ENCODE measurements around the gene PRCD. TPM values are rescaled to one million over a fixed set of nuclear protein-coding genes. Genes with fewer than 3 reads are reported as not detected.

Gene PRCD
- total and polyA plus RNA-seq, 12 donors = 1.5 to 37.2 (median 5.0) TPM; not detected in 2

DNA sequence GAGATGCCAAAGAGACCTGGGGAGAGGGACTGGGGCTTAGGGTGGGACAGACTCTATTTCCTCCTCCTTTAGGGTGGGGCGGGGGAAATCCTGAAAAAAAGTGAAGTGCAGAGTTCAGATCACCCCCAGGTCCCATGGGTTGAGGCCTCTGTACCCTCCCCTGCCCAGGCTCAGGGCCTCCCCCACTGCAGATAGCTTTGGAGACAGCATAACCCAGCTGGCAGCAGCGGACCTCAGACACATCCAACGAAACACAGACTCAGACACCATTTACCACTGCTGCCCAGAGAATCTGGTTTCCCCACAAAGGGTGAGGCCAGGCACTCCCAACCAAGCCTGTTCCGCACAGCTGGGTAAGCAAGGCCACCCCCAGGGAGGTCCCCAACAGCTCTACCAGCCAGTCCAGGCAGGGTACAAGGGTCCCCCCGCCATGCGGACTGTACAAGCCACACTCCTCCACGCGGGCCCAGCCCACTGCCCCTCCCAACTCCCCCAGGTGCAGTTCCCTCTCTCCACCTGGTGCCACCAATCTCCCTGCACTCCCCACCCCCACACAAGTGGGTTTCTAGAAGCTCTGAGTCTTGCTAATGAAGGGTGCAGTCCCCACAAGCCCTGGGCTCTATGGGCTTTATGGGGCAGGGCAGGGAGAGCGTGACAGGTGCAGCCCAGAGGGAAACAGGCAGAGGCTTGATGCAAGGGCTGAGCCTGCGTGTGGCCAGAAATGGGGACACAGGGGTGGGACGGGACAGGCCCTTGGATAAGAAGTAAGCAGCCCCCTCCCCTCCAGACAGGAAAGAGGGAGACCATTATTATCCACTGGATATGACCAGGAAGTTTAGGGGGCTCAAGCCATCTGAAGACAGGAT is 47.5 kb upstream of the PRCD start:
- DNase-seq = peak in 2 of 7 donors; percentile 43 to 60
- TF ChIP-seq, protein P1, sequence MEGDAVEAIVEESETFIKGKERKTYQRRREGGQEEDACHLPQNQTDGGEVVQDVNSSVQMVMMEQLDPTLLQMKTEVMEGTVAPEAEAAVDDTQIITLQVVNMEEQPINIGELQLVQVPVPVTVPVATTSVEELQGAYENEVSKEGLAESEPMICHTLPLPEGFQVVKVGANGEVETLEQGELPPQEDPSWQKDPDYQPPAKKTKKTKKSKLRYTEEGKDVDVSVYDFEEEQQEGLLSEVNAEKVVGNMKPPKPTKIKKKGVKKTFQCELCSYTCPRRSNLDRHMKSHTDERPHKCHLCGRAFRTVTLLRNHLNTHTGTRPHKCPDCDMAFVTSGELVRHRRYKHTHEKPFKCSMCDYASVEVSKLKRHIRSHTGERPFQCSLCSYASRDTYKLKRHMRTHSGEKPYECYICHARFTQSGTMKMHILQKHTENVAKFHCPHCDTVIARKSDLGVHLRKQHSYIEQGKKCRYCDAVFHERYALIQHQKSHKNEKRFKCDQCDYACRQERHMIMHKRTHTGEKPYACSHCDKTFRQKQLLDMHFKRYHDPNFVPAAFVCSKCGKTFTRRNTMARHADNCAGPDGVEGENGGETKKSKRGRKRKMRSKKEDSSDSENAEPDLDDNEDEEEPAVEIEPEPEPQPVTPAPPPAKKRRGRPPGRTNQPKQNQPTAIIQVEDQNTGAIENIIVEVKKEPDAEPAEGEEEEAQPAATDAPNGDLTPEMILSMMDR (IDR thresholded peaks at IDR 0.05) = no peak
- TF ChIP-seq POLR2A (IDR thresholded peaks at IDR 0.05) = no peak
- peak overlapping the region; percentile 28 to 95 (median 50) for H3K27ac ChIP-seq
- no peaks in the 10 kb centered on the region for H3K27me3 ChIP-seq
- 65 to 86% (median 72%) methylated on average over 3 to 11 of the region's 11 CpGs for WGBS, 4 donors
- H3K4me1 ChIP-seq (replicated peaks in 1 of 2) = peaks cover 0 to 27% of the 10 kb centered on the region in 2 donors
- no peaks in the 10 kb centered on the region for H3K9me3 ChIP-seq (replicated peaks in 1 of 3)
- H3K36me3 ChIP-seq (replicated peaks in 1 of 2) = no peaks in the 10 kb centered on the region
- peak overlapping the region in 1 of 4 donors; percentile 18 for H3K4me3 ChIP-seq
- intact Hi-C loops (cut with DNase I) = no loop called here

DNA sequence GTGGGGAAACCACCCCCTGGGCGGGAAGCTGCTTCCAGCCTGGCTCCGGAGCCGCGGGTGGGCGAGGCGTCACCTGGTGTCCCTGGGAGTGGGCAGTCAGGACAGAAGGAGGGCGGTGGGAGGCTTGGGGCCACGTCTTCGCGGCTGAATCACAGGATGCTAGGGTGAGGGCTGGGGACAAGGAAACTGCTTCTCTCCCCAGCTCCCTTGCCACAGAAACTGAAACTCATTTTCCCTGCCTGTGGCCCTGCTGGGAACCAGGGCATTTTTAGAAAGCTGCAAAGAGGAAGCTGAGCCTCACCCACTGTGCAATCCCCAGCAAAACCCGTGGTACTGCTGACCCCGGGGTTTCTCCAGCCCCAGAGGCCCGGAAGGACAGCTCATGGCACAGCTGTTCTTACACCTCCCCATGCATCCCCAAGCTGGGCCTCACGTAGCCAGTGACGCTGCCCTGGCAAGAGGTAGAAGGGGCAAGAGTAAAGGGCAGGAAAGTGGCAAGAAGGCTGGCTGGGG is 46.8 kb upstream of the PRCD start:
- Histone ChIP-seq H3K27me3 (no peaks in the 10 kb centered on the region), H3K9me3 (replicated peaks in 1 of 3) (no peaks in the 10 kb centered on the region), H3K4me1 (replicated peaks in 1 of 2) (peaks cover 0 to 34% of the 10 kb centered on the region in 2 donors), H3K27ac (peak overlapping the region; percentile 59 to 95 (median 67)), H3K4me3 (peak overlapping the region in 1 of 4 donors; percentile 18), H3K36me3 (replicated peaks in 1 of 2) (no peaks in the 10 kb centered on the region)
- peak; percentile 51 to 85 (median 71) for DNase-seq
- intact Hi-C loops (cut with DNase I) = no loop called here
- WGBS, 4 donors = 35 to 44% (median 37%) methylated on average over 9 to 15 of the region's 15 CpGs
- TF ChIP-seq POLR2A (IDR thresholded peaks at IDR 0.05) = peak in 1 of 2 donors; percentile 25
- TF ChIP-seq, protein P1 (IDR thresholded peaks at IDR 0.05) = no peak

DNA sequence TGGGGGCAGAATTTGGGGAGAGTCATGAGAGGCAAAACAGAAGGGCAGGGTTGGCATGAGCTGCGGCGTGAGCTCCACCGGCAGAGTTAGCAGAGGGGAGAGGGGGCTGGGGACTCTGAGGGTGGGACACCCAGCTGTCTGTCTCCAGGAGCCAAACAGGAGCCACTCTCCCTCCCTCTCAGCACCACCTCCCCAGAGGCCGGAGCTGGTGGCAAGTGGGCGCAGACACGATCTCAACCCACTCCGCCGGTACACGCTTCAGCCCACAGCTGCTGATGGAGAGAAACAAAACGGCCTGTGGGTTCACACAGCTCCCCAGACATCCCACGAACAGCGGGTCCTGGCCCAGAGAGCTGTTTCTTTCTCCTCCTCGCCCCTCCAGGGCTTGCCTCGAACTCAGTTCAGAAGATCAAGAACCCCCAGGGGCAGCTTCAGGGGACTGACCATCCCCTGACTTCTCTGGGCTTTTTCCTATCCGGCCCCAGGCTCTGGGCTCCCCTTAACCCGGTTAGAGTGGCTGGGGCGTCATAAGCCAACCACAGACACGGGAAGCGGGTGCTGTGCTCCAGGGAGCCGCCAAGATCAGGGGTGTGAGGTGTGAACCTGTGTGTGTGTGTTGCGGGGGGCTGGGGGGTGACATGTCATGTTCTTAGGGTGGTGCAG is 46.2 kb upstream of the PRCD start:
- TF ChIP-seq, protein P1 (IDR thresholded peaks at IDR 0.05) = no peak
- TF ChIP-seq POLR2A (IDR thresholded peaks at IDR 0.05) = no peak
- H3K4me3 ChIP-seq = no peak overlapping the region
- intact Hi-C loops (cut with DNase I) = no loop called here
- DNase-seq = no peak
- peaks cover 4 to 39% of the 10 kb centered on the region in 2 donors for H3K4me1 ChIP-seq (replicated peaks in 1 of 2)
- H3K36me3 ChIP-seq (replicated peaks in 1 of 2) = no peaks in the 10 kb centered on the region
- peak overlapping the region; percentile 59 to 95 (median 67) for H3K27ac ChIP-seq
- no peaks in the 10 kb centered on the region for H3K9me3 ChIP-seq (replicated peaks in 1 of 3)
- 73 to 82% (median 76%) methylated on average over 18 to 21 of the region's 21 CpGs for WGBS, 4 donors
- no peaks in the 10 kb centered on the region for H3K27me3 ChIP-seq

Measured in adrenal gland (tissue), 12 donors.